SK-N-MC (cell line): ENCODE results near the gene C1orf167.

Source experiments
- EZH2 ChIP-seq: fragments of 200-600 bp; sonication (generic); IDR thresholded peaks from one replicate; pipeline ENCODE4 v1.6.1; 2017; ENCODE audit warnings: antibody characterized with exemption
- FOXP2 ChIP-seq: optimal IDR thresholded peaks from 2 replicates; pipeline ENCODE3; 2011; ENCODE audit warnings: mild to moderate bottlenecking, moderate library complexity; ENCODE audit not compliant: insufficient read depth; ENCODE audit errors: extremely low read length, control extremely low read depth
- POLR2AphosphoS5 ChIP-seq: IDR thresholded peaks from 2 replicates; pipeline ENCODE4 v1.6.1; 2012; ENCODE audit warnings: mild to moderate bottlenecking, low read depth, low read length, borderline replicate concordance

DNA sequence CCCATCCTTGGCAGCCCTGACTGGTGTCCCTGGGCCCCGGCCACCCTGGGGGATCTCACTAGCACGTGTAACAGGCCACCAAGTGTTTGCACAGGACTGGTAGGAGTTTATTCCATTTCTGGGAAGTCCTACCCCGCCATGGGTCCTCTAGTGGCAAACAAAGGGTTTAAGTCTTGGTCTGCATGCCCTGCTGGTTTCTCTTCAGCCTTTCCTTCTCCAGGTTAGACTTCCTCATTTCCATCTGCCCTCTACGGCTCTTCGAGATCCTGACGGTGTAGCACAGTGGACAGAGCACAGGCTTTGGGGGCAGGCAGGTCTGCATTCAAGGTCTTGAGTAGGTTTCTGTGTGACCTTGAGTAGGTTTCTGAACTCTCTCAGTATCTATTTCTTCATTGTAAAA lies 23.2 kb upstream of the C1orf167 start:
- no peak for TF ChIP-seq POLR2AphosphoS5
- no peak for TF ChIP-seq EZH2
- no peak for TF ChIP-seq FOXP2
